GM23248 (cell line): ENCODE data around the gene PCED1A.

ENCODE experiments used
- EZH2 ChIP-seq: fragments of 200-600 bp; sonication (generic); IDR thresholded peaks from 2 replicates; pipeline ENCODE4 v1.6.1; 2018; ENCODE audit warnings: antibody characterized with exemption, mild to moderate bottlenecking; ENCODE audit not compliant: insufficient read depth, poor library complexity, severe bottlenecking
- EZH2phosphoT487 ChIP-seq: fragments of 200-600 bp; sonication (generic); IDR thresholded peaks from 2 replicates; pipeline ENCODE4 v1.6.1; 2018; ENCODE audit warnings: antibody characterized with exemption, moderate library complexity, mild to moderate bottlenecking, low read depth; ENCODE audit not compliant: insufficient read depth

DNA sequence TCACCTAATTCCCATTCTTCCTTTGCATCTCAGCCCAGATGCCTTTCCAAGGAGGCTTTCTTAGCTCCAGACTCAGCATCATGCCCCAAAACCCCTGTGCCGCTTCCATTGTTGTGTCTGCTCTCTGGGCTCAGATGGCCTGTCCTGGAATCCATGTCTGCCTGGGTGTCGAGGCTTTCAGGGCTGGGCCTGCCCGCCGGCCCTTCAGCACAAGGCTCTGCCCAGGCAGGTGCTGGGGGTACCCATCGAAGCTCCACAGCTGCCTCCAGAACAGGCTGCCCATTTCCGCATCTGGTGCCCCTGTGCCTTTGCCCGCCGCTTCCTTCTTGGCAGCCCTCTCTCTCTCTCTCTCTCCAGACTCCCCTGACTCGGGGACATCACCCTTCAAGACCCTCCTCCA, 41.2 kb downstream of the PCED1A start:
- TF ChIP-seq EZH2, result no peak
- TF ChIP-seq EZH2phosphoT487, result no peak
